Glutamatergic neuron (in vitro differentiated cells): Measurements from ENCODE around the gene ARPC2. TPM values are rescaled to one million over a fixed set of nuclear protein-coding genes. Genes with fewer than 3 reads are reported as not detected.

Experiments
- DNase-seq: peaks from one replicate; pipeline ENCODE4 v3.0.0; 2022
- H3K27ac Mint-ChIP-seq: one replicate; pipeline ENCODE4 v1.8.0; 2020; ENCODE audit warnings: mild to moderate bottlenecking, mixed read lengths, inconsistent platforms; ENCODE audit not compliant: unreplicated experiment
- H3K27me3 Mint-ChIP-seq: one replicate; pipeline ENCODE4 v1.8.0; 2020; ENCODE audit warnings: mild to moderate bottlenecking, moderate library complexity, mixed read lengths, inconsistent platforms; ENCODE audit not compliant: unreplicated experiment
- H3K36me3 Mint-ChIP-seq: one replicate; pipeline ENCODE4 v1.8.0; 2020; ENCODE audit warnings: mild to moderate bottlenecking, mixed read lengths, inconsistent platforms; ENCODE audit not compliant: unreplicated experiment
- H3K4me1 Mint-ChIP-seq: one replicate; pipeline ENCODE4 v1.8.0; 2020; ENCODE audit warnings: mild to moderate bottlenecking, low read depth, mixed read lengths, inconsistent platforms; ENCODE audit not compliant: unreplicated experiment
- H3K4me3 Mint-ChIP-seq: one replicate; pipeline ENCODE4 v1.8.0; 2020; ENCODE audit warnings: mild to moderate bottlenecking, mixed read lengths, inconsistent platforms; ENCODE audit not compliant: unreplicated experiment
- H3K9me3 Mint-ChIP-seq: one replicate; pipeline ENCODE4 v1.8.0; 2020; ENCODE audit warnings: mild to moderate bottlenecking, moderate library complexity, mixed read lengths, inconsistent platforms; ENCODE audit not compliant: unreplicated experiment
- CTCF ChIP-seq: fragments of 200-600 bp; sonication (generic); IDR thresholded peaks from one replicate; pipeline ENCODE4 v1.5.0; 2021; ENCODE audit not compliant: partially characterized antibody, unreplicated experiment
- total RNA-seq: library from RNA; stranded (reverse); fragmentation: NEBNext Ultra II Directional; extraction: Animal tissue kit (Norgen Biotek cat#: 25700); gene quantifications from one replicate; pipeline ENCODE4 v1.2.1, GENCODE V29; 2021; ENCODE audit not compliant: unreplicated experiment

Gene ARPC2
- total RNA-seq, 1 donor from 2014 or later = 207 TPM

DNA sequence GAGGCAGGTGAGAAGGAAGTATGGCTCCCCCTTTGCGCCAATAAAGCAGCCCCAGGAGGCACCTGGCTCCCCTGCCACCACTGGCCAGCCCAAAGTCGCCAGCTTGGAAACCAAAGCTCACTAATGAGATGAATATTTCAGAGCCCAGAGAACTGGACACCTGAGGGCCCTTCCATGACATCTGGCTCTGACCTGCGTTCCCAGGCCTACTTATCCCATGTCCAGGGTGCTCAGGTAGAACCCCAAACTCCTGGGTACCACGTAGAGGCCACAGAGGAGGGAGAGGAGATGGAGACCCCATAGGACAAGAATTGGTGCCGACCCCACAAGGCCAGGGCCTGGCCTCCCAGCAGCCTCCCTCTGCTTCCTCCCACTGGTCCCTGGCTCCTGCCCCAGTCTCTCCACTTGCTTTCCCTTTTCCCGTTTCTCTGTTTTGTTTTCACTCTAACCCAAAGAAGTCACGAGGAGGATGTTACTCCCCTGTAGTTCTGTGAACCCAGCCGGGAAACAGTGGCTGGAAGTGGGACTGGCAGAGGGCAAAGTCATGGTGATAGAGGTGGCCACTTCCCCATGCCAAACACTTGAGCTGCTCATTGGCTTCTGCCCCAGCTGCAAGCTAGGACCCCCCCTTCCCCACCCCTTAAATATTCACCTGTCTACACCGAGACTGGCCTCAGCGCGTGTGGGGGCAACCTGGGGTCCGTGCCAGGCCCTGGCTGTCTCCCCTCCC, 74.5 kb downstream of the ARPC2 start:
- Mint-ChIP-seq H3K4me3 (no peak overlapping the region), H3K4me1 (peaks cover 15% of the 10 kb centered on the region), H3K27ac (no peak overlapping the region)

DNA sequence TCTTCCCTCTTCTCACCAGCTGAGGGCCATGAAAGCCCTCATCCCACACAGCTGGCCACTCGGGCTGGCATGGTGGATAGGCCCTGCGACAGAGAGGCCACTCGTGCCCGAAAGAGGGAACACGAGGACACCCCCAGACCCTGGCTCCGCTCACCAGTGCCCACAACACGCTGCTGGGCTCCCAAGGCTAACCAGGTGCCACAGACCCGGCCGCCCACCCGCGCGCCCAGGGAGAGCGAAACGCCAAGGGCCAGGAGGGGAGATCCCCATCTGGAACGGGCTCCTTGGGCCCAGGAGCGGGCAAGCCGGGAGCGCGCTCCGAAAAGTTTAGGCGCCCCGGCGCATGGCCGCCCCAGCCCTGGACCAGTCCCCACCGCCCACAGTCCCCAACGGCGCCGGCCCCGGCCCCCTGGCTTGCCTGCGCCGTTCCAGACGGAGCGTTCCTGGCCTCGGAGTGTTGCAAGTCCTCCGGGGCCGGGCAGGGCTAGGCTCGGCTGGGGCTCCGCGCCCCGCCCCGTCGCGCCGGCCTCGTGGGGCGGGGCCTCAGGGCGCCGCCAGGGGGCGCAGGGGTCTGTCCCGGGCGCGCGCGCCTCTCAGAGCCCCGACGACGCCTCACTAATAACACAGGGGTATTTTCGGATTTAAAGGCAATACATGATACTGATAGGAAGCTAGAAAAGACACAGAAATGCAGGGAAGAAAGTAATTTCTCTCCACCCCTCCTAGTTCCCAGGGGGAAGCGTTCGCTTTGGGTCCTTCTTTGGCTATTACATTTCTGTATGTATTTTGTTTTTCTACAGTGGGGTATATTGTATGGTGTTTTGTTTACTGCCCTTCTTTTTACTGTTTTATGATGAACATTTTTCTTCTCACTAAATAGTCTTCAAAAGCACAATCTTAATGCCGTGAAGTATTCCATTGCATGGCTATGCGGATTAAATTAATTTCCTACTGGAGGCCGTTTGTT, 75.3 kb downstream of the ARPC2 start, which contains the start of gene TMBIM1:
Gene TMBIM1 (minus strand): TSS at position 456 of the 967 bp plus-strand sequence. CDS start 10,362 bp downstream, outside the sequence.
- Mint-ChIP-seq H3K4me3 (peak within 1 kb of the TSS; percentile 72), H3K9me3 (peaks cover 3% of the 10 kb centered on the region), H3K27me3 (peaks cover 3% of the 10 kb centered on the region), H3K27ac (no peak within 1 kb of the TSS), H3K4me1 (peaks cover 9% of the 10 kb centered on the region), H3K36me3 (no peaks in the 10 kb centered on the region)
- TF ChIP-seq CTCF = peak; percentile 91
- DNase-seq = peak; percentile 79

More for the DNA sequence above, 74.5 kb downstream of the ARPC2 start:
- TF ChIP-seq CTCF = no peak
- Mint-ChIP-seq H3K36me3 (no peaks in the 10 kb centered on the region), H3K27me3 (peaks cover 3% of the 10 kb centered on the region), H3K9me3 (peaks cover 3% of the 10 kb centered on the region)
- DNase-seq = no peak

GRCh38 chr2:218293715-218294429, 76.9 kb downstream of the ARPC2 start:
- Mint-ChIP-seq H3K27ac (no peak overlapping the region), H3K36me3 (no peaks in the 10 kb centered on the region), H3K4me3 (no peak overlapping the region), H3K4me1 (peaks cover 9% of the 10 kb centered on the region), H3K27me3 (peaks cover 3% of the 10 kb centered on the region), H3K9me3 (peaks cover 3% of the 10 kb centered on the region)
- DNase-seq = no peak
- TF ChIP-seq CTCF = no peak

- Mint-ChIP-seq H3K9me3 (peaks cover 3% of the 10 kb centered on the region), H3K4me1 (peaks cover 9% of the 10 kb centered on the region), H3K27me3 (peaks cover 3% of the 10 kb centered on the region), H3K4me3 (no peak overlapping the region), H3K27ac (no peak overlapping the region), H3K36me3 (no peaks in the 10 kb centered on the region)
- TF ChIP-seq CTCF = no peak
- DNase-seq = no peak
Measured at GRCh38 chr2:218294430-218295022, 77.5 kb downstream of the ARPC2 start.
